ENCODE results near the gene DNER.

The DNER gene

DNA sequence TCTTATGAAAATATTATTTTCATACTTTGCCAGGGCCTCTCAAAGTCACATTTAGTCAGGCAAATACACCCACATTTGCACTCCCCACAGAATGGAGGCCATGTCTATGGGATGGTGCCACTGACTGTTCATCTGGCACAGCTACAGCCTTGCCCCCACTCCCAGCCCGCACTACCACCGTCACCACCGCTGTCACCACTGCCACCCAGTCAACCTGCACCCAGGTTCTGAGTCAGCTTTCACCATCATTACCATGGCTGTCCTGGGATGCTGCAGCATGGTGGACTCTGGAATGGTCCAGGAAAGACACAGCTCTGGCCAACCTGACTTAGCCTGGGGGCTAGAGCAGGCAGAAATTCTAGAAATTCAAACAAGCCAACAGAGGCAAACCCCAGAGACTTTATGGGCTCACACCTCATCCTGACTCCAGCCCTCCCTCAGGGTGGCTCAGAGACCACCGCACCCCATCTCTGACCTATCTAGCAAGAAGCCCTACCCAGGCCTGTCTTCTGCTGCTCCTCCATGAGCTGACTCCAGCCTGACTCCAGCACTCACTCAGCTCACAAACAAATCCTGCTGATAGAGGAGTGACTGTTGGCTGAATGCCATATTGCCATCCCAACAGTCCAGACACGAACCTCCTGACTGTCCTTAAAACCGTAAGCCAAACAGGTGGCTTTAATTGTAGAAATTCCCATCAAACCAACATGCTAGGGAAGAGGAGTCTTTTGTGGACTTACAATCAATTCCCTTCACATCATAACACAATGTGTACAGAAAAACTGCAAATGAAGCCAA, 28.0 kb downstream of the DNER start:
- DNase-seq (ENCODE audit: low spot score) = no peak
- in situ Hi-C loops (cut with MboI; ENCODE audit: low pct_unique_long_range_greater_than_20kb, low sequenced_read_pairs, unreplicated experiment) = no loop called here
- no peak for TF ChIP-seq CTCF (IDR thresholded peaks at IDR 0.05; ENCODE audit: extremely low read depth, insufficient read depth, missing control alignments)

DNA sequence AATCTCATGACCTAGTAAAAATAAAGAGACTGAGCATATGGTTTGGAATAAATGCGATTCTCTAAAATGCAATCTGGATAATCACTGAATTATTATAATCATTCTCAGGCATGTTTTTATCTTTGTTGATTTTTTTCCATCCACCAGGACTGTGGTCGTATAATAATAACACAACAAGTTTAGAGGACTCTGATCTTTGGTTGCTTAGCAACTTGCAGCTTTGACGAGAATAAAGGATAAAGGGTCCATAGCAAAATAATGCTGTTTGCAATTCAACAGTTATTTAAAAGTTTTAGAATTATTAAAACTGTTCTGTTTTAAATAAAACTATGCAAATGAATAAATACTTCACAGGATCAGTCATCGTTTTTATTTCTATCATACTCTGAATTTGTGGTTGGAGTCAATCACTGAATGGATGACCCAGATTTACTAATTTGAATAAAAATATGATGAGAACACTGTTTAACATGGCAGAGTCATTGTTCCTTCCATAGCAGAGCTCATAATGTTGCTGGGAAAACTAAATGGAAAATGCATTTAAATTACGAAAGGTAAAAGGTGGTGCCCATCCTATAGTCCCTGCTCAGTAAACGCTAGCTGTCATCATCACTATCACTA, 29.3 kb downstream of the DNER start:
- no peak for TF ChIP-seq CTCF (IDR thresholded peaks at IDR 0.05; ENCODE audit: extremely low read depth, insufficient read depth, missing control alignments)
- no peak for DNase-seq (ENCODE audit: low spot score)
- in situ Hi-C loops (cut with MboI; ENCODE audit: low pct_unique_long_range_greater_than_20kb, low sequenced_read_pairs, unreplicated experiment) = no loop called here

- in situ Hi-C loops (cut with MboI; ENCODE audit: low pct_unique_long_range_greater_than_20kb, low sequenced_read_pairs, unreplicated experiment) = no loop called here
- no peak for TF ChIP-seq CTCF (IDR thresholded peaks at IDR 0.05; ENCODE audit: extremely low read depth, insufficient read depth, missing control alignments)
- no peak for DNase-seq (ENCODE audit: low spot score)
These were observed 34.8 kb downstream of the DNER start for GRCh38 chr2:229679393-229680125.

DNA sequence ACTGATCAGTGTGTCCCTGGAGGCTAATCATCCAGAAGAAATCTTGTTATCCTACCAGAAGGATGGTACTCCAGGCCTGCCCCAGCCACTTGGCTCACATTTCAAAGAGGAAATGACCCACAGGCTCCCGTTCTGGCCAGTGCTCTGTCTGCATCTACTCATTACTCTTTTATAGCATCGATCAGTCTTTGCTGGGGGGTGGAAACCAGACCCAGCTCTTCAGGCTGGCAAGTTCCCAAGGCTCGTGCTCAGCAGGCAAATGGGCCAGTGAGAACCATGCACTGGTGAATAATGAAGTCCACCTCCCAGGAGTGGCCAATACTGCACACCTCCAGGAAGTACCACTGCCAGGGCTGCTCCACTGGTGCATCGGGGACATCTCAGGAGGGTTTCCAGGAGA, 38.8 kb downstream of the DNER start:
- no peak for DNase-seq (ENCODE audit: low spot score)
- no peak for TF ChIP-seq CTCF (IDR thresholded peaks at IDR 0.05; ENCODE audit: extremely low read depth, insufficient read depth, missing control alignments)
- in situ Hi-C loops (cut with MboI; ENCODE audit: low pct_unique_long_range_greater_than_20kb, low sequenced_read_pairs, unreplicated experiment) = no loop called here

- in situ Hi-C loops (cut with MboI; ENCODE audit: low pct_unique_long_range_greater_than_20kb, low sequenced_read_pairs, unreplicated experiment) = no loop called here
- TF ChIP-seq CTCF (IDR thresholded peaks at IDR 0.05; ENCODE audit: extremely low read depth, insufficient read depth, missing control alignments) = no peak
- no peak for DNase-seq (ENCODE audit: low spot score)
These were observed 39.4 kb downstream of the DNER start for GRCh38 chr2:229674830-229675530.

DNA sequence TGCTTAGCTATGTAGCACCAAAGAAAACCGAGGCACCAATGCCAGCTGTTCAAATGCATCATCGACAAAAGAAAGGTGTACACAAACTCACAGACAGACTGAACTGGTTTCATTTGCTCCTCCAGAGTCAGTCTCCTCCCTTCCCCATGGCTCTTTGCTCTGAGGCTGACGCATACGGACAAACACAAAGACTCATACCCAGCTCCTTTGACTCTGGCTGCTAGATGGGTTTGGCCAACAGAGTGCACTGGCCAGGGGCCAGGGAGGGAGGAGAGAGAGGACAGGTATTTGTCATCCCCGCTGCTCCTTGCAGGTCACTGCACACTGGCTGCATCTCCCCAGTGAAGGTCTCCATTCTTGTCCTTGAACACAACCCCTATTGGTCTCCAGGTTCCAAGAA, 40.7 kb downstream of the DNER start:
- in situ Hi-C loops (cut with MboI; ENCODE audit: low pct_unique_long_range_greater_than_20kb, low sequenced_read_pairs, unreplicated experiment) = no loop called here
- DNase-seq (ENCODE audit: low spot score) = no peak
- no peak for TF ChIP-seq CTCF (IDR thresholded peaks at IDR 0.05; ENCODE audit: extremely low read depth, insufficient read depth, missing control alignments)

Measured in GM13977 (cell line).